Cardiac septum (tissue), 1 donor: ENCODE measurements around the gene SEMA7A. TPM values are rescaled to one million over a fixed set of nuclear protein-coding genes. Genes with fewer than 3 reads are reported as not detected.

Experiments
- DNase-seq: peaks from one replicate; pipeline ENCODE4 v3.0.0-alpha.2; 2020; ENCODE audit warnings: low spot score
- intact Hi-C: fragments of 100-400 bp; cut with DNase I; formaldehyde crosslinking; loops from one replicate; pipeline ENCODE4 v1.14.0; 2022
- total RNA-seq: library from RNA; stranded (reverse); fragmentation: NEBNext Ultra II Directional; extraction: Animal tissue kit (Norgen Biotek cat#: 25700); gene quantifications from one replicate; pipeline ENCODE4 v1.2.1, GENCODE V29; 2021
- donor health status: DM: no; HTN: no; CAD: no.

SEMA7A gene
- total RNA-seq, 1 donor from 2014 or later = 1.5 TPM

GRCh38 chr15:74453925-74454763 is 20.4 kb upstream of the SEMA7A start:
- DNase-seq = no peak

DNA sequence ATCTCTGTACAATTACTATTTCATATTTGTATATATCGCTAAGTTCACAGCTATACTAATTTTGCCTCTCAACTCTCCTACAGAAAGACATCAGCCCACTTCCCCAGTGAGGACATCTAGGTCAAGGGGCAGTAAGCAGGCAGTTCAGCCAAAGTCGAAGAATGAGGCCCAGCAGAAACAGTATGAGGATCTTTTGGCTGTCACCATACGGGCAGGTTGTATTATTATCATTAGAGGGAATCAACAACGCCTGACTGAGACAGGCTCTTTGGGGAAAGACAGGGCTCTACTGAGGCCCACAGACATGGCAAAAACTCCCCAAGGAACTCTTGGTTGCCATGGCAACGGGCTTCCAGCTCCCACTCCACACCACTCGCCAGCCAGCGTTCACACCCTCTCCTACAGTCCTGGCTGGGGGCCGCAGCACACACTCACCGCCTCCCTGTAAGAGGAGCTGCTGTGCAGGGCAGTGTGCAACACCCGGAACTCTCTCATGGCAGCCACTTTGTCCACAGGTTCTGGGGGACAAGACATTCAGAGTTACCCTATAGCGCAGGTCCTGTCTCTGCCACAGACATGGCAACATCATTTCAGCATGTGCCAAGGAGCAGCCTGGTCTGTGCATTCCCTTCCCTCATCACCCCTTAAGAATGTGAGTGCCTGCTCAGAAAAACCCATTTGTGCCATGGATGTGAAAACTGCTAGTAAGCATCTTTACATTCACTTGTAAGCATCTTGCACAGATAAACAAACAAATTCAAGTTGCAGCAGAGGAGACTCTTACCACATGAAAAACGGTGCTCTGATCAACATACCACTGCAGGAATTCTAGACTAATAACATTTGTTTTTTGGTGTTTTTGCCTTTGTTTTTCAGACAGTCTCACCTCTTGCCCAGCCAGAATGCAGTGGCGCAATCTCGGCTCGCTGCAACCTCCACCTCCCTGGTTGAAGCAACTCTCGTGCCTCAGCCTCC is 18.4 kb upstream of the SEMA7A start:
- no peak for DNase-seq
- intact Hi-C loops = no loop called here

More at GRCh38 chr15:74453925-74454763, 20.4 kb upstream of the SEMA7A start:
- intact Hi-C loops = no loop called here

GRCh38 chr15:74451322-74451721 is 17.6 kb upstream of the SEMA7A start:
- intact Hi-C loops = no loop called here
- DNase-seq = no peak

DNA sequence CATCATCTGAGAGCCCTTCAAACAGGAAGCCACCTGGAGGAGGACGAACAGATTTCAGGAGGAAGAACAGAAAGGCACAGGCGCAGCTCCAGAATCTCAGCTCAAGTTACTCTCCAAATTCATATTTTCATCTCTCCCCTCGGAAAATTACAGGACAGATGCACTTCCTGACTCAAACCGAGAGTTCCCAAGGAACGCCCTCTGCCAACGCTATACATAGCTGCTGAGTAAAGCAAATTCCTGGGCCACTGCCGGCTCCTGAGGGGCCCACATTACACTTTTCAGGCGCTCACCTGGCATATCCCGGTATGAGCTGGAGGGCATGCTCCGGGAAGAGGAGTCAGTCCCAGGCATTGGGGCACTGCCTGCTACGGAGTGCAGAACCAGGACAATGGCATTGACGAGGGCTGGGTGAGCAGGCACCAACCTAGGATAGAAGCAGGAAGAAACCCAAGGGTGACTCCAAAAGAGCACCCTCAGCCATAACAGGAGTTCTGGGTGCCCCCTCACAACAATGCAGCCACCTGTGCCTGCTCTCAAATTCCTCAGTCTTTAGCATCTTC is 16.0 kb upstream of the SEMA7A start:
- intact Hi-C loops = no loop called here
- no peak for DNase-seq

GRCh38 chr15:74449095-74449494 is 15.3 kb upstream of the SEMA7A start:
- no peak for DNase-seq
- intact Hi-C loops = no loop called here

DNA sequence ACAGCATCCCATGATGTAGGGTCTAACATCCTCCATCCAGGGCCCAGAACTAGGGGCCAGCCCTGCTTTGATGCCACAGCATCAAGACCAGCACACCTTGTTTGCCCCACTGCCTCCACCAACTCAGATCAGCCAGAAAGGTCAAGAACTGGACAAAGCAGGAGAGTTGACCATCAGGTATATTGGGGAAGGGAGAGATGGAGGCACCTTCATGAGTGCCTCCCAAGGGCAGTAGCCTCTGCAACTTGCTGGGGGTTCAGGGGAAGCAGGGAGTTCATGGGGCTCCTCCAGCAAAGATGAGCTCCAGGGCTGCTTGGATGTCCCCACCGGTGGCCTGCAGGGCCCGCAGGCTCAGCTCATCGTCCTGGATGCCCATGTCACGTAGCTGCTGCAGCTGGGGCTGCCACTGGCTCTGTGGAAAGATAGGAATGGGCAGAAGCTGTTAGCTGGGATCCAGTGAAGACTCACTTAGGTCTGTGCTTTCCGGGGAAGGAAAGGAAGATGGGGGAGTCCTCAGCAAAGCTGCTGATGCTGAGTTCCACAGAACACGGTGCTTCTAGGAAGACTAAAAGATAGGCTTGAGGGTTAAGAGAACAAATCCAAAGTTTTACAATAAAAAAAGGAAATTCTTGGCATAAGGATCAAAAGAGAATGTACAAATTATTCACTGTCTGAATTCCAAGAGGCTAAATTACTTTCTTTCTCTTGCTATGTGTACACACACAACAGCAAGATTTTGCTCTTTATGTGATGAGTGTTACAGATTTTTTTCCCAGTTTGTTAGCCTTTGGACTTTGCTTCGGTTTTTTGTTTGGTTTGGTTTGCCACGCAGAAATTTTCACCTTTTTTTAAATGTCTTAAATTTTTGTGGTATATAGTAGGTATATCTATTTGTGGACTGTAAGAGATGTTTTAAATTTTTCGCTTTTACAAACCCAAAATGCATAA is 12.3 kb upstream of the SEMA7A start:
- intact Hi-C loops = no loop called here
- no peak for DNase-seq

DNA sequence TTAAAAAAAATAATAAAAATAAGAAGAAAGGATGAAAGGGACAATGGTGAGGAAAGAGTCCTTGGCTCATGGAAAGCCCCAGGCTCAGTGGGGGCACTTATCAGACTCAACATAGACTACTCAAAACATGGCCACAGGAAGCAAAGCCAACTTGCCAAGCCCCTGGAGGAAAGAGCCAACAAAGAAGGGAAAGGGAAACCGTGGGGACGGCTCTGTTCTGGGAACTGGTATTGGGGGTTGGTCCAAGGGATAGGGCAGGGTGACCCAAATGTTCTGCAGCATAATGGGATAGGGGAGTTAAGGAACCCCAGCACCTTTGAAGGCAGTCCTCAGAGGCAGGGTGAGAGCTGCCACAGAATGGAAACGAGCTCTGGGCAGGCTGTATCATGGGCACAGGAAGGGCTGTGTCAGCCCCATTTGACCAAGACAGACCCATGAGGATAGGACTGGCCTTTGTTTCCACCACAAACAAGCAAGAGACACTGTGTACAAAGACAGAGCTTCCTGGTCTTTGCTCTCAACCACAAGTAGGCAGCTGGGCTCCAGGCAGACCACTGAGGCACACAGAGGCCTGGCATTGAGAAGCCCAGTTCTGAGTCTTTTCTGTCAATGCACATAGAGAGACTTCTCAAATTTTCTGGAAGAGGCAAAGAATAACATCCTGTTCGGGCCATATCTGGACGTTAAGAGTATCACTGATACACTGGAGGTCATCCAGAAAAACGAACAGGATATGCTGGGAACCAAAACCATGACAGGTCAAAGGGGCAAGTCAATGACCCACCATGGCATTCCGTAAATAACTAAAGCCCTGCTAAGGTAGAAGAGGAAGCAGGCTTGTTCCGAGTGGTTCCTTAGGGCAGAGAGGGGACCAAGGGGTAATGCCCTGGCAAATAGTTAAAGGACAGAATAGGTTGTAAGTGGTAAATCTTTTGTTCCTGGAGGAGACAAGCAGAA is 10.6 kb upstream of the SEMA7A start:
- DNase-seq = no peak
- intact Hi-C loops = no loop called here

GRCh38 chr15:74443100-74443909 is 9.5 kb upstream of the SEMA7A start:
- peak; percentile 39 for DNase-seq
- intact Hi-C loops = no loop called here

DNA sequence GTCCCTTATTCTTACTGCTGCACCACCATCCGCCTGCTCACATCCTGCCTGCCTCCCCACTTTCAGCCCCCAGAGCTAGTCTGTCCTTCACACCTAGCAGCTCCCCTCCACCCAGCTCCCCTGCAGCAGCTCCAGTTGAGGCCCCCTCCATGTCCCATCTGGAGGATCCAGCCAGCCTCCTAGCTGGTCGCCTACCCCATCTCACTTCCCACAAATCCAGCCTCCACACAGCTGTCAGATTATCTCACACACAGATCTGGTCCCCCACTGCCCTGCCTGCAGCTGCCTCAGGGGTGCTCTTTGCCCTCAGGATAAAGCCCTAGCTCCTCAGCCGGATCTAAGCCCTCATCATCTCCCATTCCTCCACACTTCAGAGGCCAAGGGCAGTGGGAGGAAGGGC is 8.8 kb upstream of the SEMA7A start:
- intact Hi-C loops = no loop called here
- peak; percentile 71 for DNase-seq

DNA sequence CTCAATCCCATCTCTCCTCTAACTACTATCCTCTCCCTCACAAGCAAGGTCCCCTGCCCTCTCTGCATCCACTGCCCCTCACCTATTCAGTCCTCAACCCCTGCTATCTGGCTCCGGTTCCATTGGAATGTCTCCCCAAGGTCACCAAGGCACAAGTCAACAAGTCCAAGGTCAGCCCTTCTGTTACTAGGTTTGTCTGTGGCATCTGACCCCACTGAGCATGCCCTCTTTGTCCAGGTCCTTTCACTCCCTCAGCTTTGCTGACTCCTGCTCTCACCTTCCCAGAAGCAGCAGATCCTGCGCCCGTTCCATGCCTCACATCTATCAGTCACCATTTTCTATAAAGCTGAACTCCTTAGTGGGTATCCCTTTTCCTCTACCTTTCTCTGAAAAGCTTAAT is 8.3 kb upstream of the SEMA7A start:
- peak; percentile 64 for DNase-seq
- intact Hi-C loops = no loop called here

DNA sequence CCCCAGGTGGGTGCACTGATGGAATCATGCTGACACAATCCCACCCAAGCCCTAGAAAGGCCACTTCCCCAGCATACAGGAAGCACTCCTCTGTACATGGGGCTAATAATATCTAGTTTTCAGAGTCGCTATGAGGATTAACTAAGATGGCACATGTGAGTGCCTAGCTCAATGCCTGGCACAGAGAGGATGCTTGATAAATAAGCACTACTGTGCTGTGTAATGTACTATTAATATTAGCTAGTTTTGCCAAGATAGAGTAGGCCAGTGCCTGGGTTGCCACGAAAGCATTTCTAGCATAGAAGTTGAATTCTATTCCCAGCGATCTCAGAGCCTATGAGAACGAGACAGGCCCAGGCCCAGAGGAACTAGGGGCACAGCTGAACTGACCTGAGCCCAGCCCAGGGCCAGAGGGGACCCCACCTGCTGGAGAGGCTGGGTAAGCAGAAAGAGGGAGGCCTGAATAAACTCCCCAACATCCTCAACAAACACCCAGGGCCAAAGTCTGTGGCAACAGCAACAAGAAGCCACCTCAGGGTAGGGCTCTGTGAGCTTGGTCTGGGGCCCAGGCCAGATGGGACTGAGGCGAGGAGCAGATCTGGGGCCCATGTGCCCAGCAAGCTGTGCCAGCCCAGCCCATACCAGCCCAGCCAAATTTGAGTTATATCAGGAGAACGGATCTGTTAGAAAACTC is 7.6 kb upstream of the SEMA7A start:
- DNase-seq = peak; percentile 53
- intact Hi-C loops = no loop called here

DNA sequence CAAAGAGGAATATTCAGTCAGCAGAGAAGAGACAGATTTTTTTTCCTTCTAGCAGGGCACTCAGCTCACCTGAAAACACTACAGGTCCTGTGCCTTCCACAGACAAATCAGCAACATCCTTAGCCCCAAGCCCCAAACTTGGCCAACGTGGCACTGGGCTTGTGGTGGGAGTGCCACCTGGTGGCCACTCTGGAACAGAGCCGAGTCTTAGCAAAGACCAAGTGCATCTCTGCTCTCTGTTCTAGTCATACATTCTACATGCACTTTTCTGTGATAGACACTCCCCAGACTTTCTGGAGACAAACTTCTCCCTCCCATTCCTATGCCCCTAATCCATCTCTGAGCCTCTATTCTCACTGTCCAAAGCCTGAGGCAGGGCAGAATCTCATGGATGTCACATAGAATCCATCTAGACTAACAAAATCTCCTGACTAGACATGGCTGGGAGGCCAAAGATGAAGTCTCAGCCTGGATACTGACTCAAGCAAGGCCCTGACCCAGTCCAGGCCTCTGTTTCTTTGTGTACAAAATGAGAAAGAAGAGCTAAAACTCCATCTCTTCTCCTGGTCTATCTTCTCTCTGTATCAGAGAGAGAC is 5.1 kb upstream of the SEMA7A start:
- DNase-seq = peak; percentile 86
- intact Hi-C loops = loop anchor here (1.0 to 5.0 kb wide), 2 partner anchors 48 to 57 kb away; no protein-coding TSS in a partner anchor

GRCh38 chr15:74438206-74438605 is 4.4 kb upstream of the SEMA7A start:
- no peak for DNase-seq
- intact Hi-C loops = loop anchor here (1.0 to 5.0 kb wide), 2 partner anchors 49 to 56 kb away; no protein-coding TSS in a partner anchor

DNA sequence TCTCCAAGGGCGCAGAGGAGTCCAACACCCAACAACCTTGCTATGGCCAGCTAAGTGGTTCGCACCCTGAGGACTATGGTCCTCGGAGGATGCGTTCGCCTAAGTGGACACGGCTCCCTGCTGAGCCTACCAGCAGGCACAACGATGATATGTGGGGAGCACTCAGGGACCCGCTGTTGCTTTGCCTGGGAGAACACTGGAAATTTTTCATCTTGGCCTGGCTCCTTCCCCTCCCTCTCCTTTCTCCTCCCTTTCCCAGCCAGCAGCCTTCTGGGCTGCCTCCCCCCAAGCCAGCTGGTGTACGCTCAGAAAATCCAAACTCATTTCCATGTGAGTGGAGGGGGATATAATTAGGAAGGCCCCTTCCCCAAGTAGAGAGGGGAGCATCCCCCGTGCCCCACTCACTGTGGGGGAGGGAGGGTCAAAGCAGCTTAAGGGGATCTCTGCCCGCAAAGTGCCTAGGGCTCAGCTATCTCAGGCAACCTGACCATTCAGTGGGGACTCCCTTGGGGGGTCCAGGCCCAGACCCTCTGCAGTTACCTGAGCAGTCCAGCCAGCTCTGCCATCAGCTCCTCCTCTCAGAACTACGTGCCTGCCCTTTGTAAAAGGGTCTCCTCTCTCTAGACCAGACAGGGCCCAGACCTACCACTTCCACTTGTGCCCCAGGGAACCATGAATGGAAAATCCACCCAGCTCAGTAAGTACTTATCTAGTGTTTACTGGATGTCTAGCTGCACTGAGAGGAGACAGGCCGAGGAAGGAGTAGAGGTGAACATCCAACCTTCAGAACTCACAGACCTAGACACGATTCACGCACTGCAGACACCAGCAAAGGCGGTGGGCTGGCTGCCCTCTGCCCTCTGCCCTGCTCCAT is 742 bp upstream of the SEMA7A start:
- intact Hi-C loops = loop anchor here (5.0 kb wide), 1 partner anchor 53 kb away; no protein-coding TSS in a partner anchor

GRCh38 chr15:74432968-74433591 is 678 bp downstream of the SEMA7A start:
- DNase-seq = no peak
- intact Hi-C loops = no loop called here

More for the DNA sequence above, 742 bp upstream of the SEMA7A start:
- no peak for DNase-seq
